Daoy (cell line): Measurements from ENCODE around the gene NANOGP8. TPM values are rescaled to one million over a fixed set of nuclear protein-coding genes. Genes with fewer than 3 reads are reported as not detected.
"Not testable (repeated sequence)": the region's sequence is repeated elsewhere in the genome, so short reads cannot be mapped to it uniquely, and the experiment has no call there.

Experiments used
- DNase-seq: peaks from one replicate; pipeline ENCODE4 v3.0.0-alpha.2; 2015; ENCODE audit warnings: low read depth
- total RNA-seq: library from RNA; depleted of rRNA; stranded (reverse); fragments of >200 nt; shearing (Covaris generic); gene quantifications from 2 replicates; pipeline ENCODE4 v1.2.3, GENCODE V29; 2014; rRNA removed

NANOGP8 gene
- not detected in 2 replicates for total RNA-seq

DNA sequence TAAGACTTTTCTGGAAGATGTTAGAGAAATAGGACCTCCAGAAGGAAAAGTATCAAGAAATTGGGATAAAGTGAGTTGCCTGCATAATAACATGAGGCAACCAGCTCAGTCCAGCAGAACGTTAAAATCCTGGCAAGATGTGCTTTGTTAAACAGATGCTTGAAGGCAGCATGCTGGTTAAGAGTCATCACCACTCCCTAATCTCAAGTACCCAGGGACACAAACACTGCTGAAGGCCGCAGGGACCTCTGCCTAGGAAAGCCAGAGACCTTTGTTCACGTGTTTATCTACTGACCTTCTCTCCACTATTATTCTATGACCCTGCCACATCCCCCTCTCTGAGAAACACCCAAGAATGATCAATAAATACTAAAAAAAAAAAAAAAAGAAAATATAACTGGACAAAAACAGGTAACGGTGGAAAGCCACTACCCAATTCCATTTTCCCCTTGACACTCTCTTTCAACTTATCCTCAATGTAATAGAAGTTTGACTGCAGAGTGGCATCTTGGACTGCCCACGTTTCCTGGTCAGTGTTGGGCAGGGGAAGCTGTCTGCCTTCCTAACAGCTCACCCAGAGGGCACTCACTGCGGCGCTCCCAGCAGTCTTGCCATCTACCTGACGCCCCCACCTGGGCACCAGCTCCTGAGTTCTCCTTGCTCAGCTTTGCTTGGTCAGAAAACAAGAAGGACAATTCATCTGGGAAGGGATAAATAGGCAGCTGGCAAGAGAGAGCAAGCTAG, at the start of gene NANOGP8:
Gene NANOGP8 (minus strand): TSS at position 120 of the 744 bp plus-strand sequence. CDS start 185 bp downstream, outside the sequence.
- DNase-seq: not testable (repeated sequence)

DNA sequence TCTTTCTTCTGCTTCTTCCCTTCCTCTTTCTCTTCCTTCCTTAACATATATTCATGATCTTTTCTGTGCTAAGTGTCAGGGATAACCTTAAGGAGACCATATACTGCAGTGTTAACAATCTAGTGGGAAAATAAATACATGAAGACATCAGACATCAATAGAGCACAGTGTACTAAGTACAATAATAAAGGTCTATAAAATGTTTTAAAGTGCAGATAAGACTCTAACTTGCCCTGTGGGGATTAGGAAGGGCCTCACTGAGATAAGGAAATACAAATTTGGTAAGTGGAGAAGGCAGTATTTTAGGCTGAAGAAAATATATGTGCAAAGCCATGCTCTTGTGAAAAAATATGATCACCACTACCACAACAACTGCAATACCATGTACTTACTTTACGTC, 49.2 kb upstream of the NANOGP8 start:
- no peak for DNase-seq

DNA sequence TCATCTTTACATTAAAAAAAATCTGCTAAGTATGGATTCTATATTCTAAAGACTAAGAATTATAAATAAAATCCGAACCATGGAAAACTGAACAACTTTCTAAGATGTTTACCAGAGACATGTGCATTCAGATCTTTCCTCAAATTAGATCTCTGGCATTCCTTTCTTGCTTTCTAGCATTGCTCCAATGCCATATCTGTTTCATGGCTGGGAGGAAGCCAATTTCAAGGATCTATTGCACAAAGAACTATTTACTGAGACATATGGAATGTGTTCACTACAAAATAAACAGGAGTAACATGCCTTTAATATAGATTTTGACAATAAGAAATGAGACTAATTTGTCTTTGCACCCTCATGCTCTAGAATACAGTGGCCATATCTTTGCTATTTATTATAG, 45.1 kb upstream of the NANOGP8 start:
- no peak for DNase-seq

- DNase-seq: no peak
These were observed 44.3 kb upstream of the NANOGP8 start for GRCh38 chr15:35129361-35129760.

GRCh38 chr15:35127717-35128116, 42.6 kb upstream of the NANOGP8 start:
- DNase-seq: no peak

DNA sequence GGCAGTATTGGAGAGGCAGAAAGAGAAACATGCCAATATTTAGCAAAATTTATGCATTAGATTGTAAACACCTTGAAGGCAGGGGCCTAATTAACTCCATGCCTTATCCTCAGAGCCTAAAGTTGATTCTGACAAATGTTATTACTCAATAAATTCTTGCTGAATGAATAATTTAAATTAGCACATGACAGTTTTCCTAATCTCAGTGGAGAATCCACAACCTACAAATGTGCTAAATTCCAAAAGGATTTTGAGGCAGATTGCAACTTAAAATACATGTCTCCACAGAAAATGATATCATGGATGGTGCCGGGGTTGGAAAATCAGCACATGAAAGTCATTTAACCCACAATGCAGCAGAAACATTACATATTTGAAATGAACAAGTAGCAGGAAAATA, 41.1 kb upstream of the NANOGP8 start:
- no peak for DNase-seq

- DNase-seq: no peak
These were observed 38.6 kb upstream of the NANOGP8 start for GRCh38 chr15:35123743-35124142.

DNA sequence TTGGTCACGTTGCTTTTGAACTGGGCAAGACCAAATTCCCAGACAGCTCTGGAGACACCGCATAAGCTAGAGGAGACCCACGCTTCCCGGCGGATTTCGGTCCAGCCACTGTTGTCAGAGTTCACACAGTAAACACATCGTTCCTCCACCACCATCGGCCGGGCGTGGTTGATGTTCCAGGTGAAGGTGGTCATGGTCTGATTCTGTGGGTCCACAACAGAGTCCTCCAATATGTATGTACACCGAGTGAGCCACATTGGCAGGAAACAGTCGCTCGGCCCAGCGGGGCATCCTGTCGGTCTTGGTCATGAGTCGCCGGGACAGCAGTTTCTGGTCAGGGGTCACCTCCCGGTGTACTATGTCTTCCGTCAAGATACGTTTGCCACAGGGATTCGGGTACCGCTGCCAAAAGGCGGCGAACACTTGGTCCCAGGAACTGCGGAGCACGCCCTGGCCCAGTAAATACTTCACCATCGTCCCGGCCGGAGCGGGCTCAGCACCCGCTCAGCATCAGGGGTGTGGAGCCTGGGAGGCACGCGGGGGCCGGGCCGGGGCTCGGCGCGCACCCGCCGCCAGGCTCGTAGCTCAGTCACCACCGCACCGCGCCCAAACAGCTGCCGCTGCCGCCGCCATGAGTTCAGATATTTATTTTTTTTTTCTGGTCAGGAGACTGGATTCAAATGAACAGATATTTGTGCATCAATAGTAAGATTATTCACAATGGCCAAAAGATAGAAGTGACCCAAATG, 36.7 kb upstream of the NANOGP8 start:
- no peak for DNase-seq

DNA sequence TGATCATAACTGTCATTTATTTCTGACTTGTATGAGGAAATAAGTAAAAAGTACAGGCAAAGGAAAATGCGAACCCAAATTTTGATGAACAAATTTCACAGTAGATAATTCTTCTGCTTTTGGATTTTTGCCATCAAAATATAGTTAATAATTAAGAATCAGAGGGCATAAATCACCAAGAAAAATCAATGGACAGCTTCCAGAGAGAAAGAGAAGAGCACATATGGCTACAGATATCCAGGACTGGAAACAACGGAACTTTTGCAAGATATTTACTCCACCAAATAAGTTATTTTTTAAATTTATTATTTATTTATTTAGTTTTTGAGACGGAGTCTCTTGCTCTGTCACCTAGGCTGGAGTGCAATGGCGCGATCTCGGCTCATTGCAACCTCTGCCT, 35.1 kb upstream of the NANOGP8 start:
- no peak for DNase-seq

DNA sequence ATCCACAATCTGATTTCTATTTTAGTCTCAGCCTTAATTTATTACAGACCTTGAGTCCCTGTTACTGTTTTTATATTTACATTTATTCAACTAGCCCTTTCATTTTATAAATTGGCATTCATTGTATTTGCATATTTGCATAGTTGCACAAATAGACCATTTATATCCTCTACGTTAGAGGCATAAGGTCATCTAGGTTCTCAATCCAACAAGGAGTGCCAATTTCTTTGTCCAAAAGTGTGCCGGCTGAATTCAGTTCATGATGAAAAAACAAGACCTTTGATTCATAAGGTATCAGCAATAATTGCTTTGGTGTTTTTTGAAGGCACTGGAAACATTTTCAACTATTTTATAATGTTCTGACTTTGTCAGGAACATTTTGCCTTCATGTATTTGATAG, 33.9 kb upstream of the NANOGP8 start:
- DNase-seq: no peak

DNA sequence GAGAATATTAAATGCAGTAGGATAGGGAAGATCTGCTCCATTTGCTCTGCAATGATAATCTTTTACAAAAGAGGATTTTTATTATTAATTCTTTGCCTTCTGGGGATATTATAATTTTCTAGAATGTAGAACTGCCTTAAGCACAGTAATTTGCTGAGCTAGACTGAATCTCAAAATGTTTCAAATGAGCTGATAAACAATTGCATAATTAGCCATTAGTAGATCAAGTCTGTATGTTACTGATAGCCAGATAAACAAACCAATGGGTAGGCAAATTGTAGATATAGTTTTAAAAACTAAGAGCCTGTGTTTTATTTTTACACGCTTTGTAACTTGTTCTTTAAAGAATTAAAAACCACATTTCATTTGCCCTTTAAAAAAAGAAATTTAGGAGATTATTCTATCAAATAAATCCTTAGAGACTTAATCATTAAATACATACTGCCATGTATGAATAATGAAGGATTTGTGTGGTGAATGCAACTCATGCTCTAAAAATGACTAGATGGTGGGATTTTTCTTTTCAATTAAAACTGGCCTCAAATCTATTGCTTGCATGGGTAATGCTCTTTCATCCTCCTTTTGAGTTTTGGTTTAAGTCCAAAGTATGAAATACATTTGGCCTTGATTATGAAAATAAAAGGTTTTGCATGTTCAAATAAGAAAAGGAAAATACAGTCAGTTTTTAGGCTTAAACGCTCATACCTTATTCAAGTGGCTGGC, 32.6 kb upstream of the NANOGP8 start:
- no peak for DNase-seq

GRCh38 chr15:35115155-35115725, 30.1 kb upstream of the NANOGP8 start:
- DNase-seq: no peak

DNA sequence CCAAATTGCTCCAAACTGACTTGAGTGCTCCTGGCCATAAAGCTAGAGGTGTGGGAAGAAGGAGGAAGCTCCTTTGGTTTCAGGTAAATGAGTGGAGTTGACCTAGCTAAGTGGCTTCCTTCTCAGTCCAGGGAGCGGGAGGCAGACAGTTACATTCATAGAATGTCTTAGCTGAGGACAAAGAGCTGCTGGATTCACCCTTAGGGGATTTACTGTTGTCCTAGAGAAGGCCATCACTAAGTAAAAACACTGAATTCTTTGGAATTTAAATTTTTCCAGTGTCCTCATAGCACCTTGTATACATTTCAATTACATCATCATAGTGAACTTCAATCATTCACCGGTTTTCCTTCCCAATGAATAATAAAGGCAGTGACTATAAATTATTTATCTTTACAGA, 27.3 kb upstream of the NANOGP8 start:
- DNase-seq: no peak

GRCh38 chr15:35111861-35112260, 26.8 kb upstream of the NANOGP8 start:
- DNase-seq: no peak

- no peak for DNase-seq
These were observed 23.4 kb upstream of the NANOGP8 start for GRCh38 chr15:35108453-35108852.

DNA sequence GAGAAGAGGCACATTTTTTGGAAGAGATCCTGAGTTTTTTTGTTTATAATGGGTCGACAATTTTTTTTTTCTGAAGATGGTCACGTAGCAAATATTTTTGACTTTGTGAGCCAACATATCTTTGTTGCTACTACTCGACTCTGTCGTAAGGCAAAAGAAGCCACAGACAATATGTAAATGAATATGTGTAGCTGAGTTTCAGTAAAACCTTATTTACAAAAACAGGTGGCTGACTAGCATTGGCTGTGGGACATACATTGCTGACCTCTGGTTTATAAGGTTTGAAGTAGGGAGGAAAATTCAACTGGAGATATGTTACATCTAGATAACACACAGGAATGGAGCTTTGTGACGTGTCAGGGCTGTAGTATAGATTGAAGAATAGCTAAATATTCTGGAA, 22.5 kb upstream of the NANOGP8 start:
- DNase-seq: no peak

- DNase-seq: no peak
These were observed 22.0 kb upstream of the NANOGP8 start for GRCh38 chr15:35107122-35107521.

GRCh38 chr15:35104526-35105147, 19.5 kb upstream of the NANOGP8 start:
- DNase-seq: no peak

GRCh38 chr15:35102186-35102585, 17.1 kb upstream of the NANOGP8 start:
- no peak for DNase-seq

- DNase-seq: no peak
These were observed 16.2 kb upstream of the NANOGP8 start for GRCh38 chr15:35101335-35101734.

DNA sequence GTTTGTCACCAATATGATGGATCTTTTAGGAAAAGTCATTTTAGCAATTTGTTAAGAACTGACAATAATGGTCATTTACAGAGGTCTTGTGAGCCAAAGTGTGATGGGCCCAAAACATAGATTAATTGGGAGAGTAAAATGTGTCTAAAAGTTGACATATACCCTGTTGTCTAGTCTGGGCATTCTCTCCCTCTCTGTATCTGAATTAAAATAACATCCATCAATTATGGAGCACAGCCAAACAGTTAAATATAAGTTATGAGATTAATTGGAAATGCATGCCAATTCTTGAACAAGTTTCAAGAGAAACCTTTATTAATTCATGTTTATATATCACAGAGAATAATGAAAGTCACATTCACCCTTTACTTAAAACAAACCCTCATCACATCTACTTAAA, 13.6 kb upstream of the NANOGP8 start:
- no peak for DNase-seq

DNA sequence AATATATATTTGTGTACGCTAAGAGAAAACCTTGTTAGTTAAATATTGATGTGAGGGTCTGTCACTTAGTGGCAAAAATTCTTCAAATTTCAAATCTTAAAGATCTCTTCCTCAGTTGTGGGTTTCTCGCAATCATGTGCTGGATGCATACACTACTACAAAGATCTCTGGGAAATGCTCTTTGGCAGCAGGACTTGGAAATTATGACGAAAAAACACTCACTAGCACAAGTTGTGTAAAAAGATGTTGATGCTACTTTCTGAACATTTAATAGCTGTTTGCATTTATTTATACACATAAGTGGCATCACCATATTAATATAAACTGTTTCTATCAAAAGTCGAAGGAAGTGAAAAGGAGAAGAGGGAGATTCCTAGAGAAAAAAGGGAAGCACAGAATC, 10.8 kb upstream of the NANOGP8 start:
- no peak for DNase-seq
